AG04450 (cell line): ENCODE measurements around the gene CABP4. TPM values are rescaled to one million over a fixed set of nuclear protein-coding genes. Genes with fewer than 3 reads are reported as not detected.
"Not testable (repeated sequence)": the region's sequence is repeated elsewhere in the genome, so short reads cannot be mapped to it uniquely, and the experiment has no call there.

ENCODE experiments used
- CTCF ChIA-PET: fragments of 300-600, 350-600 bp; formaldehyde crosslinking; extraction: SDS; loops from one replicate; lab custom pipeline; 2022; ENCODE audit warnings: antibody characterized with exemption, inconsistent platforms; lab: Charles Lee
- POLR2A ChIA-PET: fragments of 350-600 bp; formaldehyde crosslinking; extraction: SDS; loops from one replicate; lab custom pipeline; 2021; ENCODE audit warnings: antibody characterized with exemption, inconsistent platforms; lab: Yijun Ruan, JAX
- DNase-seq: peaks from one replicate; pipeline ENCODE4 v3.0.0-alpha.2; 2011; ENCODE audit warnings: low read depth, low spot score
- H3K27ac ChIP-seq: one replicate; pipeline ENCODE4 v1.5.1; 2012; ENCODE audit warnings: low read depth, low read length, control low read depth
- H3K27me3 ChIP-seq: one replicate; pipeline ENCODE4 v1.6.0; 2012; ENCODE audit warnings: low read length; ENCODE audit not compliant: control insufficient read depth, insufficient read depth
- H3K4me3 ChIP-seq: 2 replicates; pipeline ENCODE4 v1.5.1; 2011; ENCODE audit warnings: mild to moderate bottlenecking, low read depth, low read length, control low read depth
- H3K9me3 ChIP-seq: 2 replicates; pipeline ENCODE4 v1.5.1; 2012; ENCODE audit warnings: low read length; ENCODE audit not compliant: control insufficient read depth, insufficient read depth
- CTCF ChIP-seq: IDR thresholded peaks from 2 replicates; pipeline ENCODE4 v1.5.1; 2011; ENCODE audit warnings: low read depth, low read length, control low read depth, inconsistent platforms
- polyA plus RNA-seq: library from polyadenylated mRNA; depleted of rRNA; stranded (reverse); fragments of >200 nt; gene quantifications from 2 replicates; pipeline ENCODE4 v1.2.3, GENCODE V29; 2011

CABP4 gene
- polyA plus RNA-seq, 1 experiment = not detected

GRCh38 chr11:67482275-67482826 is 27.2 kb downstream of the CABP4 start:
- POLR2A ChIA-PET = interaction anchor here (0.5 to 1.0 kb wide), 8 partner anchors 7 to 109 kb away, joined by 3 to 5 read pairs (median 3); partner anchors contain the start of genes CLCF1 and RPS6KB2
- CTCF ChIA-PET = interaction anchor here (1.0 to 1.2 kb wide), 2 partner anchors 80 kb away, joined by 5 to 8 read pairs; partner anchors contain the start of gene PPP1CA

GRCh38 chr11:67482827-67483798 is 28.0 kb downstream of the CABP4 start, which contains the start of gene AIP:
AIP (plus strand) TSS chr11:67483026; CDS start chr11:67483159, 133 bp downstream.
- TF ChIP-seq CTCF = peak; percentile 29; the same call in 1 of the 2 replicates
- H3K4me3 ChIP-seq = peak within 1 kb of the TSS; percentile 78
- peak; percentile 94 for DNase-seq
- POLR2A ChIA-PET = interaction anchor here (0.5 to 1.0 kb wide), 8 partner anchors 8 to 110 kb away, joined by 3 to 5 read pairs (median 3); partner anchors contain the start of genes CLCF1 and RPS6KB2
- H3K27ac ChIP-seq = peak within 1 kb of the TSS; percentile 70
- peaks cover 6% of the 10 kb centered on the region for H3K9me3 ChIP-seq
- CTCF ChIA-PET = interaction anchor here (1.2 kb wide), 1 partner anchor 81 kb away, joined by 8 read pairs; the partner anchor contains the start of gene PPP1CA
- no peaks in the 10 kb centered on the region for H3K27me3 ChIP-seq

More at GRCh38 chr11:67482275-67482826, 27.2 kb downstream of the CABP4 start:
- Histone ChIP-seq H3K27me3 (no peaks in the 10 kb centered on the region), H3K27ac (no peak overlapping the region), H3K9me3 (peaks cover 6% of the 10 kb centered on the region), H3K4me3 (peak overlapping the region; percentile 78)
- TF ChIP-seq CTCF = no peak
- no peak for DNase-seq

GRCh38 chr11:67483831-67484665 is 28.9 kb downstream of the CABP4 start:
- ChIA-PET CTCF (no interaction called here), POLR2A (no interaction called here)
- Histone ChIP-seq H3K4me3 (peak overlapping the region; percentile 78), H3K27ac (no peak overlapping the region), H3K27me3 (no peaks in the 10 kb centered on the region), H3K9me3 (peaks cover 6% of the 10 kb centered on the region)
- no peak for TF ChIP-seq CTCF
- DNase-seq = no peak

GRCh38 chr11:67484847-67485311 is 29.7 kb downstream of the CABP4 start:
- H3K27ac ChIP-seq = no peak overlapping the region
- no peak for DNase-seq
- CTCF ChIA-PET = no interaction called here
- peaks cover 6% of the 10 kb centered on the region for H3K9me3 ChIP-seq
- no peak for TF ChIP-seq CTCF
- no peaks in the 10 kb centered on the region for H3K27me3 ChIP-seq
- no peak overlapping the region for H3K4me3 ChIP-seq
- POLR2A ChIA-PET = no interaction called here

GRCh38 chr11:67485873-67486361 is 30.8 kb downstream of the CABP4 start:
- POLR2A ChIA-PET, CTCF ChIA-PET, DNase-seq: not testable (repeated sequence)

More at GRCh38 chr11:67485873-67486361, 30.8 kb downstream of the CABP4 start:
- H3K4me3 ChIP-seq, H3K9me3 ChIP-seq, H3K27ac ChIP-seq, H3K27me3 ChIP-seq: not testable (repeated sequence)
